Type B pancreatic cell (in vitro differentiated cells): ENCODE data around the gene DNAJA3. TPM values are rescaled to one million over a fixed set of nuclear protein-coding genes. Genes with fewer than 3 reads are reported as not detected.

Source experiments
- DNase-seq: peaks from one replicate; pipeline ENCODE4 v3.0.0; 2021; ENCODE audit warnings: mixed read lengths; ENCODE audit not compliant: unreplicated experiment; ENCODE audit errors: extremely low spot score
- H3K27ac Mint-ChIP-seq: 2 replicates; pipeline ENCODE4 v1.8.0; 2021; ENCODE audit warnings: mild to moderate bottlenecking, mixed read lengths
- H3K27me3 Mint-ChIP-seq: 2 replicates; pipeline ENCODE4 v1.8.0; 2021; ENCODE audit warnings: mixed read lengths
- H3K36me3 Mint-ChIP-seq: 2 replicates; pipeline ENCODE4 v1.8.0; 2021; ENCODE audit warnings: mixed read lengths
- H3K4me1 Mint-ChIP-seq: one replicate; pipeline ENCODE4 v1.8.0; 2021; ENCODE audit warnings: mixed read lengths; ENCODE audit not compliant: unreplicated experiment
- H3K4me3 Mint-ChIP-seq: 2 replicates; pipeline ENCODE4 v1.8.0; 2021; ENCODE audit warnings: mild to moderate bottlenecking, mixed read lengths
- H3K9me3 Mint-ChIP-seq: 2 replicates; pipeline ENCODE4 v1.8.0; 2021; ENCODE audit warnings: mixed read lengths
- total RNA-seq: library from RNA; stranded (reverse); gene quantifications from 2 replicates; pipeline ENCODE4 v1.2.1, GENCODE V29; 2021; ENCODE audit warnings: low replicate concordance
- TF ChIP-seq, protein P1 (sequence below): fragments of 200-600 bp; sonication (generic); conservative IDR thresholded peaks from 2 replicates; pipeline ENCODE4 v1.5.0; 2021; ENCODE audit warnings: antibody characterized with exemption, mild to moderate bottlenecking

Gene DNAJA3
- total RNA-seq, 1 donor from 2014 or later = 46.5 TPM

- Mint-ChIP-seq H3K4me1 (peaks cover 23% of the 10 kb centered on the region), H3K9me3 (peaks cover 3% of the 10 kb centered on the region), H3K36me3 (peaks cover 6% of the 10 kb centered on the region), H3K4me3 (peak overlapping the region; percentile 91), H3K27ac (peak overlapping the region; percentile 46), H3K27me3 (no peaks in the 10 kb centered on the region)
- no peak for DNase-seq
- TF ChIP-seq, protein P1, sequence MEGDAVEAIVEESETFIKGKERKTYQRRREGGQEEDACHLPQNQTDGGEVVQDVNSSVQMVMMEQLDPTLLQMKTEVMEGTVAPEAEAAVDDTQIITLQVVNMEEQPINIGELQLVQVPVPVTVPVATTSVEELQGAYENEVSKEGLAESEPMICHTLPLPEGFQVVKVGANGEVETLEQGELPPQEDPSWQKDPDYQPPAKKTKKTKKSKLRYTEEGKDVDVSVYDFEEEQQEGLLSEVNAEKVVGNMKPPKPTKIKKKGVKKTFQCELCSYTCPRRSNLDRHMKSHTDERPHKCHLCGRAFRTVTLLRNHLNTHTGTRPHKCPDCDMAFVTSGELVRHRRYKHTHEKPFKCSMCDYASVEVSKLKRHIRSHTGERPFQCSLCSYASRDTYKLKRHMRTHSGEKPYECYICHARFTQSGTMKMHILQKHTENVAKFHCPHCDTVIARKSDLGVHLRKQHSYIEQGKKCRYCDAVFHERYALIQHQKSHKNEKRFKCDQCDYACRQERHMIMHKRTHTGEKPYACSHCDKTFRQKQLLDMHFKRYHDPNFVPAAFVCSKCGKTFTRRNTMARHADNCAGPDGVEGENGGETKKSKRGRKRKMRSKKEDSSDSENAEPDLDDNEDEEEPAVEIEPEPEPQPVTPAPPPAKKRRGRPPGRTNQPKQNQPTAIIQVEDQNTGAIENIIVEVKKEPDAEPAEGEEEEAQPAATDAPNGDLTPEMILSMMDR = no peak
Measured at GRCh38 chr16:4472880-4473279, 47.2 kb downstream of the DNAJA3 start.

DNA sequence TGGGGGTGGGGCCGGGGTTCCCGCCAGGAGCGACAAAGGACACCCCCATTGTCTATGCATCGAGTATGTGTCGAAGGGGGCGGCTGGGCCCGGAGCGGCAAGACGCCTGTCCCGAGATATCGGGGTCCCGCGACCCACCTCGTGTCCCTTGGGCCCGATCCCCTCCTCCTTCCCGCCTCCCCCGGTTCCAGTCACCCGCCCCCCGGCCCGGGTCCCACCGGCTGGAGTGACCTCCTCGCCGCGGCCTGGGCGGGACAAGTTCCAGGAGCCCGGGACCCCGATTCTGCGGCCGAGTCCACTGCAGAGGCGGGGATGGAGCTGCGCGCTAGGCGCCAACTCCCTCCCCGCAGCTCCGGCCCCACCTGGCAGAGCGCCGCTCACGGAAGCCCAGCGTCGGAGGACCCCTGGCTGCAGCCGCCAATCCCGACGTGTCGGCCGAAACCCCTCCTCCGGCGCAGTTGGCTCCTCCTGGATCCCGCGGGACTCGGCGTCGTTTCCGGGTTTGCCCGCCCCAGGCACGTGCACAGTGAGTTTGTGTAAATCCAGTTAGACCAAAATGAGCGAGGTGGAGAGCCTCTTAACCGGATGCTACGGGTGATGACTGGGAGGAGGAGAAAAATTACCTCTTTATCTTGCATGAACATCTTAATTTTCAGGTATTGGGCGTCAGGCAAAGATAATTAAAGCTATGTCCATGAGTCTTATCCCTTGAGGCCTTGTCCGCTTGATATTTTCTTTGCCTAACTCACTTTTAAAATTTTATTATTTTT, 48.7 kb downstream of the DNAJA3 start, which contains the start of gene NMRAL1:
Gene NMRAL1 (minus strand): TSS at position 434 of the 770 bp plus-strand sequence. CDS start 493 bp downstream, outside the sequence.
- Mint-ChIP-seq H3K27me3 (no peaks in the 10 kb centered on the region), H3K9me3 (peaks cover 3% of the 10 kb centered on the region), H3K4me3 (peak within 1 kb of the TSS; percentile 91), H3K27ac (peak within 1 kb of the TSS; percentile 92), H3K4me1 (peaks cover 26% of the 10 kb centered on the region), H3K36me3 (peaks cover 3% of the 10 kb centered on the region)
- DNase-seq = peak; percentile 93
- TF ChIP-seq, protein P1 = no peak

GRCh38 chr16:4475880-4476788, 50.5 kb downstream of the DNAJA3 start, which contains the start of gene HMOX2:
HMOX2 (plus strand) TSS chr16:4476398; CDS start chr16:4505525, 29,127 bp downstream.
- peaks cover 26% of the 10 kb centered on the region for H3K4me1 Mint-ChIP-seq
- peak; percentile 94 for DNase-seq
- peak within 1 kb of the TSS; percentile 84 for H3K4me3 Mint-ChIP-seq
- peak within 1 kb of the TSS; percentile 97 for H3K27ac Mint-ChIP-seq
- TF ChIP-seq, protein P1 = peak; percentile 54
- H3K9me3 Mint-ChIP-seq = peaks cover 3% of the 10 kb centered on the region
- H3K27me3 Mint-ChIP-seq = no peaks in the 10 kb centered on the region
- peaks cover 3% of the 10 kb centered on the region for H3K36me3 Mint-ChIP-seq

- peaks cover 3% of the 10 kb centered on the region for H3K9me3 Mint-ChIP-seq
- H3K4me3 Mint-ChIP-seq = peak overlapping the region; percentile 84
- H3K36me3 Mint-ChIP-seq = peaks cover 9% of the 10 kb centered on the region
- no peak for DNase-seq
- H3K27ac Mint-ChIP-seq = peak overlapping the region; percentile 25
- H3K4me1 Mint-ChIP-seq = peaks cover 27% of the 10 kb centered on the region
- TF ChIP-seq, protein P1 = peak; percentile 55
- H3K27me3 Mint-ChIP-seq = no peaks in the 10 kb centered on the region
Measured at GRCh38 chr16:4477966-4478365, 52.3 kb downstream of the DNAJA3 start.

GRCh38 chr16:4481526-4481925, 55.9 kb downstream of the DNAJA3 start:
- Mint-ChIP-seq H3K36me3 (peaks cover 6% of the 10 kb centered on the region), H3K9me3 (no peaks in the 10 kb centered on the region), H3K27ac (peak overlapping the region; percentile 3), H3K4me3 (no peak overlapping the region), H3K4me1 (peaks cover 14% of the 10 kb centered on the region), H3K27me3 (no peaks in the 10 kb centered on the region)
- no peak for DNase-seq
- TF ChIP-seq, protein P1 = no peak
